ENCODE measurements around the gene DTNA.
"Not testable (repeated sequence)": the region's sequence is repeated elsewhere in the genome, so short reads cannot be mapped to it uniquely, and the experiment has no call there.

DTNA gene

GRCh38 chr18:34725737-34726136 is 15.6 kb downstream of the DTNA start:
- not testable (repeated sequence) for DNase-seq (ENCODE audit: low read depth)

GRCh38 chr18:34726286-34727004 is 16.3 kb downstream of the DTNA start:
- DNase-seq (ENCODE audit: low read depth), result no peak

GRCh38 chr18:34729264-34729663 is 19.2 kb downstream of the DTNA start:
- no peak for DNase-seq (ENCODE audit: low read depth)

- DNase-seq (ENCODE audit: low read depth), result no peak
Observed at GRCh38 chr18:34729740-34730355, 19.8 kb downstream of the DTNA start.

GRCh38 chr18:34730774-34731173 is 20.7 kb downstream of the DTNA start:
- DNase-seq (ENCODE audit: low read depth), result no peak

- no peak for DNase-seq (ENCODE audit: low read depth)
Observed at GRCh38 chr18:34734056-34734455, 24.0 kb downstream of the DTNA start.

GRCh38 chr18:34734526-34734925 is 24.4 kb downstream of the DTNA start:
- not testable (repeated sequence) for DNase-seq (ENCODE audit: low read depth)

GRCh38 chr18:34738175-34738894 is 28.2 kb downstream of the DTNA start:
- no peak for DNase-seq (ENCODE audit: low read depth)

- no peak for DNase-seq (ENCODE audit: low read depth)
Observed at GRCh38 chr18:34740101-34740500, 30.0 kb downstream of the DTNA start.

- no peak for DNase-seq (ENCODE audit: low read depth)
Observed at GRCh38 chr18:34740724-34741123, 30.6 kb downstream of the DTNA start.

- no peak for DNase-seq (ENCODE audit: low read depth)
Observed at GRCh38 chr18:34741401-34741800, 31.3 kb downstream of the DTNA start.

GRCh38 chr18:34742891-34743341 is 32.8 kb downstream of the DTNA start:
- no peak for DNase-seq (ENCODE audit: low read depth)

- DNase-seq (ENCODE audit: low read depth), result no peak
Observed at GRCh38 chr18:34744569-34744968, 34.5 kb downstream of the DTNA start.

GRCh38 chr18:34746614-34747013 is 36.5 kb downstream of the DTNA start:
- DNase-seq (ENCODE audit: low read depth), result no peak

- DNase-seq (ENCODE audit: low read depth), result no peak
Observed at GRCh38 chr18:34749721-34750120, 39.6 kb downstream of the DTNA start.

GRCh38 chr18:34752056-34752455 is 42.0 kb downstream of the DTNA start:
- no peak for DNase-seq (ENCODE audit: low read depth)

GRCh38 chr18:34754300-34754699 is 44.2 kb downstream of the DTNA start:
- no peak for DNase-seq (ENCODE audit: low read depth)

GRCh38 chr18:34757666-34758065 is 47.6 kb downstream of the DTNA start:
- DNase-seq (ENCODE audit: low read depth), result no peak

GRCh38 chr18:34758378-34758948 is 48.4 kb downstream of the DTNA start:
- no peak for DNase-seq (ENCODE audit: low read depth)

GRCh38 chr18:34760444-34760843 is 50.3 kb downstream of the DTNA start:
- DNase-seq (ENCODE audit: low read depth), result no peak

GRCh38 chr18:34764451-34764850 is 54.4 kb downstream of the DTNA start:
- no peak for DNase-seq (ENCODE audit: low read depth)

- peak; percentile 81 for DNase-seq (ENCODE audit: low read depth)
Observed at GRCh38 chr18:34767601-34768027, 57.5 kb downstream of the DTNA start.

- DNase-seq (ENCODE audit: low read depth), result no peak
Observed at GRCh38 chr18:34771958-34772357, 61.9 kb downstream of the DTNA start.

Data from HS-27A (cell line).